ENCODE data around the gene CHRNE. TPM values are rescaled to one million over a fixed set of nuclear protein-coding genes. Genes with fewer than 3 reads are reported as not detected.
A peak's percentile ranks its signal among the peaks of the same experiment; 100 is the strongest.
"Not testable (repeated sequence)": the region's sequence is repeated elsewhere in the genome, so short reads cannot be mapped to it uniquely, and the experiment has no call there.

The CHRNE gene
- total and polyA plus RNA-seq, 8 donors: 0.56 to 4.9 (median 0.92) TPM

GRCh38 chr17:4919511-4920047 lies 16.7 kb upstream of the CHRNE start:
- no peak for ATAC-seq
- Histone ChIP-seq H3K36me3 (no peaks in the 10 kb centered on the region), H3K4me1 (peaks cover 0 to 18% of the 10 kb centered on the region in 2 donors), H3K9me3 (no peaks in the 10 kb centered on the region), H3K4me3 (no peak overlapping the region), H3K27ac (peak overlapping the region in 1 of 2 donors; percentile 15), H3K27me3 (no peaks in the 10 kb centered on the region)
- intact Hi-C loops (cut with DNase I): no loop called here
- peak in 1 of 4 donors; percentile 8 for DNase-seq
- TF ChIP-seq CTCF (IDR thresholded peaks at IDR 0.05): no peak

DNA sequence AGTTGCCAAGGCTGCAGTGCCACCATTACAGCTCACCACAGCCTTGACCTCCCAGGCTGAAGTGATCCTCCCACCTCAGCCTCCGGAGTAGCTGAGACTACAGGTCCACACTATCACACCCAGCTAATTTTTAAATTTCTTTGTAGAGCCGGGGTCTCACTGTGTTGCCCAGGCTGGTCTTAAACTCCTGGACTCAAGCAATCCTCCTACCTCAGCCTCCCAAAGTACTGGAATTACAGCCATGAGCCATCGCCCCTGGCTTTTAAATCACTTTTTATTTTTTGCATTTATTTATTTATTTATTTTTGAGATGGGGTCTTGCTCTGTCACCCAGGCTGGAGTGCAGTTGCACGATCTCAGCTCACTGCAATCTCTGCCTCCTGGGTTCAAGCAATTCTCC lies 11.7 kb upstream of the CHRNE start:
- ATAC-seq; H3K4me3 ChIP-seq; H3K36me3 ChIP-seq; H3K27ac ChIP-seq; H3K27me3 ChIP-seq; H3K4me1 ChIP-seq; intact Hi-C loops (cut with DNase I); H3K9me3 ChIP-seq: not testable (repeated sequence)
- peak in 1 of 4 donors; percentile 1 for DNase-seq

GRCh38 chr17:4913994-4914393 lies 11.1 kb upstream of the CHRNE start:
- no peak for TF ChIP-seq CTCF (IDR thresholded peaks at IDR 0.05)
- intact Hi-C loops (cut with DNase I): no loop called here

GRCh38 chr17:4908711-4909496 lies 6.0 kb upstream of the CHRNE start:
- DNase-seq: peak; percentile 74 to 95 (median 92)
- ATAC-seq: peak; percentile 98
- Histone ChIP-seq H3K27me3 (no peaks in the 10 kb centered on the region), H3K36me3 (no peaks in the 10 kb centered on the region), H3K9me3 (no peaks in the 10 kb centered on the region), H3K4me1 (peaks cover 0 to 11% of the 10 kb centered on the region in 2 donors), H3K27ac (peak overlapping the region; percentile 57 to 67), H3K4me3 (no peak overlapping the region)
- TF ChIP-seq CTCF (IDR thresholded peaks at IDR 0.05): peak; percentile 75 to 78
- intact Hi-C loops (cut with DNase I): loop anchor here in 1 of 2 donors (10.0 kb wide), 1 partner anchor 66 kb away; no protein-coding TSS in a partner anchor

More at GRCh38 chr17:4913994-4914393, 11.1 kb upstream of the CHRNE start:
- DNase-seq (no peak), ATAC-seq (no peak)
- Histone ChIP-seq H3K36me3 (no peaks in the 10 kb centered on the region), H3K27me3 (no peaks in the 10 kb centered on the region), H3K4me1 (peaks cover 0 to 9% of the 10 kb centered on the region in 2 donors), H3K4me3 (no peak overlapping the region), H3K27ac (no peak overlapping the region), H3K9me3 (no peaks in the 10 kb centered on the region)

- H3K9me3 ChIP-seq: no peaks in the 10 kb centered on the region
- TF ChIP-seq CTCF (IDR thresholded peaks at IDR 0.05): no peak
- no peak overlapping the region for H3K4me3 ChIP-seq
- DNase-seq (peak in 1 of 4 donors; percentile 25), ATAC-seq (no peak)
- intact Hi-C loops (cut with DNase I): loop anchor here in 1 of 2 donors (10.0 kb wide), 1 partner anchor 66 kb away; no protein-coding TSS in a partner anchor
- peak overlapping the region in 1 of 2 donors; percentile 23 for H3K27ac ChIP-seq
- no peaks in the 10 kb centered on the region for H3K27me3 ChIP-seq
- no peaks in the 10 kb centered on the region for H3K36me3 ChIP-seq
- H3K4me1 ChIP-seq: peaks cover 0 to 16% of the 10 kb centered on the region in 2 donors
Measured at GRCh38 chr17:4908301-4908700, 5.4 kb upstream of the CHRNE start.

DNA sequence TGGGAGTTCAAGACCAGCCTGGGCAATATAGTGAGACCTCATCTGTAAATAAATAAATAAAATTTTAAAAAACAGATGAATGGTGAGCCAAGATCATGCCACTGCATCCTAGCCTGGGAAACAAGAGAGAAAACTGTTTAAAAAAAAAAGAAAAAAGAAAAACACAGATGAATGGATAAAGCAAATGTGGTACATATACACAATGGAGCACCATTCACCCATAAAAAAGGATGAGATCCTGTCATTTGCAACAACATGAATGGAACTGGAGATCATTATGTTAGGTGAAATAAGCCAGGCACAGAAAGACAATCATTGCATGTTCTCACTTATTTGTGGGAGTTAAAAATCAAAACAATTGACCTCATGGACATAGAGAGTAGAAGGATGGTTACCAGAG lies 3.7 kb upstream of the CHRNE start:
- intact Hi-C loops (cut with DNase I): loop anchor here in 1 of 2 donors (10.0 kb wide), 1 partner anchor 68 kb away; no protein-coding TSS in a partner anchor
- peaks cover 6 to 29% of the 10 kb centered on the region in 2 donors for H3K4me1 ChIP-seq

More for the DNA sequence above, 3.7 kb upstream of the CHRNE start:
- not testable (repeated sequence) for DNase-seq, H3K27ac ChIP-seq, H3K9me3 ChIP-seq, H3K36me3 ChIP-seq, ATAC-seq, H3K4me3 ChIP-seq, H3K27me3 ChIP-seq

Data from left lung (tissue), 10 donors.